ENCODE data around the gene RABGAP1.

RABGAP1 gene

DNA sequence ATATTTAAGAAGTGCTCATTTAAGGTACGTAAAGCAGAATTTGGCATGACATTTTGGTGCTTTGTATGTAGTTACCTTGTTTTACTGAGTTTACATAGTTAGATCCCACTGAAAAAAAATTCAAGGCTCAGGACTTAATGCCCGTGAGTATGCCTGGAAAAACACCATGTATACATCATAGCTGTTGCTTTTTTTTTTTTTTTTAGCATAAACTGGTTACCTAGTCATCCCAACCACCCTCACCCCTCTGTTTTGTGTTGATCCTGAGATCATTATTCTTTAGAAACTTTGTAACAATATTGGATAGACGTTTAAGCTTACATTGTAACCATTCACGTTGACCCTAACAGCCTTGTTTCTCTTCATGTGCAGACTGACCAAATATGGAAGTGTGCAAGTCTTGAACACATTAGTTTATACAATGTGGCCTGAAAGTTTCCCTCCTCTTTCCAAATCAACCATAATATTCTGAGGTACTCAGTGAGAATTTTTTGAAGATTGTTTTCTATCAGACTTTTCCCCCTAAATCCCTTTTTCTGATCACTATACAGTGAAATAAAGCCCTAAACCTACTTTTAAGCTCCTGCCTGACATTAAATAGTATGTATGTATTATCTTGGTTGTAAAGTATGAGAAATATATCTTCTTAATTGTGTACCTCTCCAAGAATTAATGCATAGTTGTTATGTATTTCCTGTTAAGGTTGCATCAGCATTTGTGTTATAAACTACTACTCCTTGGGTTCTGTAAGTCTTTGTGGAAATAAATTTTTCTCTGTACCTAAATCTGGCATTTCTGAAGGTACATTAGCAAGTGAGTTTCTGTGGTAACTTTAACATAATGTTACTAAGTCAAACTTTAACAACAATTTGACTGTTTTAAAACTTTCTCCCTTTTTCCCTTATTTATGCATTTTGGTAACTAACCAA lies 4.4 kb downstream of the RABGAP1 start:
- no peak for DNase-seq

DNA sequence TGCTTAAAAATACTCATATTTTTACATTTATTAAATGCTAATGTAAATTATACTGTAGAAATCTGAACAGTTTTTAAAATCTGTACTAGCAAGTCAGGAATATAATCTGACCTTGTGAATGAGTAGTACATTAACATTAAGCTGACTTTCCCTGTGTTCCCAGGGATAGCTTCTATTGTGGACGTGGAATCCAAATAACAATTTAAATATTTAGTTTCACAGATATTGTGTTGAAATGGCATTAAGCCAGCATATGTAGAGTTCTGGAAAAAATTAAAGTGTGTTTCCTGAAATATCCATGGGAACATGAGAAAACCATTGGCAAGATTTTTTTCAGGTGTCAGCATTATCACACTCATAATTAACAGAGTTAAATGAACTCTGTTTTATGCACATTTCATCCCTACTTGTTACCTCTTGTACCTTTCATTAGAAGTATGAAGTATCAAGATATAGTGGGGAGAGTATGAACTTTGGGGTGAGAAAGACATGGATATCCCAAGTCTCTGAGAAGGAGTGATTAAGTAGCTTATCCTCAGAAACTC lies 5.7 kb downstream of the RABGAP1 start:
- no peak for DNase-seq

- no peak for DNase-seq
These were observed 7.5 kb downstream of the RABGAP1 start for GRCh38 chr9:122948313-122948712.

- DNase-seq = no peak
These were observed 8.9 kb downstream of the RABGAP1 start for GRCh38 chr9:122949696-122950095.

- DNase-seq = no peak
These were observed 9.4 kb downstream of the RABGAP1 start for GRCh38 chr9:122950263-122950662.

GRCh38 chr9:122951056-122951455 lies 10.2 kb downstream of the RABGAP1 start:
- no peak for DNase-seq

DNA sequence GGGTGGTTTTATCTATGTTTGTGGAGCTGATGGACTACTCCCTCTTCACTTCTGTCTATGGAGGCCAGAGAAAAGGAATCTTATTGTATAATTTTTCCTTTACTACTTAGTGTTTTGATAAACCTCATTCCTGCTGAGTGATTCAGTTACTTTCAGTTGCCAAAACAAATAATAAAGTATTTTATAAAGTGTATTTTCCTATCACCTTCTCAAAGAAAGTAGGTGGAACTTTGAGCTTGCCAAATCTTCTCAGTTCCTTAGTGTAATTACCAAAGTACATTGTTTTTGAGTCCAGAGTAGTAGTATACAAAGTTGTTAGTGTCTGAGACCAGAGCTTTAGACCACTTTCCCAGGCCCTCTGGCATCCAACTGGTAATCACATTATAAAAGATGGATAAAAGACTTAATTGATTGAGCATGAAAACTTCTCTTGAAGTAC lies 13.5 kb downstream of the RABGAP1 start:
- DNase-seq = no peak

- DNase-seq = no peak
These were observed 15.1 kb downstream of the RABGAP1 start for GRCh38 chr9:122955961-122956360.

GRCh38 chr9:122961139-122961538 lies 20.3 kb downstream of the RABGAP1 start:
- no peak for DNase-seq

DNA sequence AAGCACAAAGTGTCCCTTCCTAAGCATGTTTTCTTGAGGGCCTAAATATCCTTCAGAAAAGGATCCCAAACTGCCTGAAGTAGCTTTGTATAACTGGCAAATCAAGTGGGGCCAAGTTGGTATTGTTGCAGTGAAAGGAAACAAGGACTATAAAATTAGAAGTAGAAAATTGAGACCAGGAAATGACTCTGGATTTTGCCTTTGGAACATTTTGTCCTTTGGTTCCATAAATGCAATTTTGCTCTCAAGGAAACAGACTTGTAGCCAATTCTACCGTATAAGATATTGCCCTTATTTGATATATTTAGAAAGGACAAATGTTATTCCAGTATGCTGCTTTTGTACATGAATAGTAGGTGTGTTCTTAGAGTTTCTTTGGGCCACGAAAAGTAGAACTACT lies 34.4 kb downstream of the RABGAP1 start:
- DNase-seq = no peak

DNA sequence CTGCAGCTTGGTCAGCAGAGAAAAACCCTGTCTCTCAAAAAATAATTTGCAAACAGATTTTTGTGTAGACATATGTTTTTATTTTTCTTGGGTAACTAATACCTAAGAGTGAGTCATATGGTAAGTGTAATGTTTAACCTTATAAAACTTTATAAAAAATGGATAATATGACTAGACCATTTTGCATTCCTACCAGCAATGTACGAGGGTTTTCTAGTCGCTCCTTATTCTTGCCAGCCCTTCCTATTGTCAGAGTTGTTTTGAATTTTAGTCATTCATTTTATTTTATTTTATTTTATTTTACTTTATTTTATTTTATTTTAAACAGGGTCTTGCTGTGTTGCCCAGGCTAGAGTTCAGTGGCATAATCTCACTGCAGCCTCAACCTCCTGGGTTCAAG lies 37.8 kb downstream of the RABGAP1 start:
- no peak for DNase-seq

GRCh38 chr9:122986010-122986409 lies 45.2 kb downstream of the RABGAP1 start:
- no peak for DNase-seq

GRCh38 chr9:122988141-122988540 lies 47.3 kb downstream of the RABGAP1 start:
- no peak for DNase-seq

DNA sequence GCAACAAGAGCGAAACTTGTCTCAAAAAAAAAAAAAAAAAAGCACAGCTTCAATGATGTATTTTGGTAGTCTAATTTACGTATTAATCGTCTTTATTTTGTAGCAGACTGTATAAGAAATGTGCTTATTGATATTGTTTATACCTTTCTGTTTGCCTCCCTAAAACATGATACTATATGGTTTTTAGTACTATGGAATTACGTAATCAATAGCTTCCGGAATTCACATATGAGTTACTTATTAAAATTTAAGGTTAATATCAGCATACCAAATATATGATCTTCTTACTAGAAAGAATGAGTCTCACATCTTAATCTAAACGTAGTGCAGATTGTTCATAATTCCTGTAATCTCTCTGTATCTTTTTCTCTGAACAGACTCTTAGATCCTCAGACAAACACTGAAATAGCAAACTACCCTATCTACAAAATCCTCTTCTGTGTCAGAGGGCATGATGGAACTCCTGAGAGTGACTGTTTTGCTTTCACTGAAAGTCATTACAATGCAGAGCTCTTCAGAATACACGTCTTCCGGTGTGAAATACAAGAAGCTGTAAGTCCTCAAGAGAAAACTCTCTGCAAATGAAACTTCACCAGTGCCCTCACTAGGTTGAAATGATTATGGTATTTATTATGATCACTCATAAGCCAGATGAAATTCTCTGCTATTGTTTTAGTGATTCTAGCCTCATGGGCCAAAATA lies 48.3 kb downstream of the RABGAP1 start:
- DNase-seq = no peak

DNA sequence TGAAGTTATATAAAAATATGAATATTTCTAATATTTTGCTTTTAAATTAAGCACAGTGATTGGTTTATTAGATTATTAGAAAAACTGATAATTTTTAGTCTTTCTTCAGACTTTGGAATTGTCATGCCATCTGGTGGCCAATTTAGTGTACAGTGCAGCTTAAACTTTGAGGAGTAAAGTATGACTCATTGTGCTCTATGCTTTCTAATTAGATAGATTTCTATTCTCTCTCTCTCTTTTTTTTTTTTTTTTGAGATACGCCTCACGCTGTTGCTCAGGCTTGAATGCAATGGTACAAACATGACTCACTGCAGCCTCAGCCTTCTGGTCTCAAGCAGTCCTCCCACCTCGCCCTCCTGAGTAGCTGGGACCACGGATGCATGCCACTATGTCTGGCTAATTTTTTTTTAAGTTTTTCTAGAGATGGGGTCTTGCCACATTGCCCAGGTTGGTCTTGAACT lies 50.6 kb downstream of the RABGAP1 start:
- no peak for DNase-seq

DNA sequence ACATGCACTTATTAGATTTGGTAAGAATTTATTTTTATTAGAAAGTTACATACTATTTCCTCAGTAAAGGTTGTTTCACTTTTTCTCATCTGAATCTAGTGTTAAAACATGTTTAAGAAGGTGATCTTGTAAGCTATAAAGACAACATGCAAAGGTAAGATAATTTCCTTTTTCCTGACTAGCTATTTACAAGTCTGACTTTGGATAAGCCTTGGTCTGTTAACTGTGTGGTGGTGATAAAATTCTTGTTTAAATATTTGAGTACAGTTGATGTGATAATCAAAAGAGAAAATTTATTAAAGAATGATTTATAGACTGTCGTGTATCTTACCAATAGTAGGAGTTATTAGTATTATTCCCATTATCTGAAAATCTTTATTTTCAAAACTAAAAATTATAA lies 55.8 kb downstream of the RABGAP1 start:
- no peak for DNase-seq

DNA sequence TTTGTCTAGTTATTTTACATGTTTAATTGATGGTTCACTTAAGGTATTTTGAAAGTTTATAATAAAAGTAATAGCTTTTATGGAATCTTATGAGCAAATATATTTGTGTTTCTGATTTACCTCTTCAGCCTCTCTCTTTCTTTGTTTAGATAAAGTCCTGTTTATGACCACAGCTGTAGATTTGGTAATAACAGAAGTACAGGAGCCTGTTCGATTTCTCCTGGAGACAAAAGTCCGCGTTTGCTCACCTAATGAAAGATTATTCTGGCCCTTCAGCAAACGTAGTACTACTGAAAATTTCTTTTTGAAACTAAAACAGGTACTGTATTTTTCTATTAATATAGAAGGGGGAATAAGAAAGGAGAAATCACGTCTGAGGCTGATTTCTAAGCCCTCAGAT lies 57.6 kb downstream of the RABGAP1 start:
- no peak for DNase-seq

- no peak for DNase-seq
These were observed 59.7 kb downstream of the RABGAP1 start for GRCh38 chr9:123000371-123001068.

GRCh38 chr9:123002754-123003153 lies 61.9 kb downstream of the RABGAP1 start:
- DNase-seq = no peak

GRCh38 chr9:123003466-123003865 lies 62.6 kb downstream of the RABGAP1 start:
- no peak for DNase-seq

DNA sequence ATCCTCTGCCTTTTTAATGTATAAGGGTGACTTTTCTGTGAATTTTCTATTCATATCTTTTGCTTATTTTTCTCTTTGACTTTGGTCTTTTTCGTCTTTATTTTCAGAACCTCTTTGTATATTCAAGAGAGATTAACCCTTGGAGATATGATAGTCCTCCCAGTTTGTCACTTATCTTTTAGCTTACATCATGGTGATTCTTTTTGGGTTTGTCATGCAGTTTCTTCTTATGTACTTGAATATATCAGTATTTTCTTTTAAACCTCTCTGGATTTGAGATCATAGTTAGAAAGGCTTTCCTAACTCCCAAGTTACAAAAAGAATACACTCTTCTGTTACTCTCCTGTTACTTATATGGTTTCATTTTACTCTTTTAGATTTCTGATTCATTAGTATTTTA lies 65.1 kb downstream of the RABGAP1 start:
- DNase-seq = no peak

GRCh38 chr9:123007269-123007668 lies 66.4 kb downstream of the RABGAP1 start:
- DNase-seq = no peak

- no peak for DNase-seq
These were observed 68.1 kb downstream of the RABGAP1 start for GRCh38 chr9:123008909-123009308.

Measured in NCI-H748 treated with DMSO at 0.1 percent for 48 hours (cell line).